Astrocyte of the spinal cord (primary cell): ENCODE results near the gene ATP2C1.

Source experiments
- DNase-seq: peaks from one replicate; pipeline ENCODE4 v3.0.0; 2011; ENCODE audit warnings: low read depth, low spot score
- H3K4me3 ChIP-seq: 2 replicates; pipeline ENCODE4 v1.5.1; 2011; ENCODE audit warnings: low read depth, mild to moderate bottlenecking, low read length, moderate library complexity
- in situ Hi-C: cut with HindIII; loops from 2 replicates; pipeline ENCODE4 v1.10.0; 2017; ENCODE audit warnings: low sequenced_read_pairs
- TF ChIP-seq, protein P1 (sequence below): IDR thresholded peaks from 2 replicates; pipeline ENCODE4 v1.5.1; 2012; ENCODE audit warnings: low read depth, mild to moderate bottlenecking, low read length, inconsistent platforms

Gene ATP2C1

DNA sequence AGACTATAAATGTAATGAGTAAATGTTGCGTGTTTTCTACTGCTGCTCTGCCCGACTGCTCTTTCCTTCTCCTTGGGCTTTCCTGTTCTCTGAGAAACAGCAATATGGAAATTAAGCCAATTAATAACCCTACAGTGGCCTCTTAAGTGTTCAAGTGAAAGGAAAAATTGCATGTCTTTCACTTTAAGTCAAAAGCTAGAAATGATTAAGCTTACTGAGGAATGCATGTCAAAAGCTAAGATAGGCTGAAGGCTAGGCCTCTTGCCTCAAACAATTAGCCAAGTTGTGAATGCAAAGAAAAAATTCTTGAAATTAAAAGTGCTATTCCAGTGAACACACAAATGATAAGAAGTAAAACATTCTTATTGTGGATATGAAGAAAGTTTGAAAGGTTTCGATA lies 55.0 kb downstream of the ATP2C1 start:
- TF ChIP-seq, protein P1, sequence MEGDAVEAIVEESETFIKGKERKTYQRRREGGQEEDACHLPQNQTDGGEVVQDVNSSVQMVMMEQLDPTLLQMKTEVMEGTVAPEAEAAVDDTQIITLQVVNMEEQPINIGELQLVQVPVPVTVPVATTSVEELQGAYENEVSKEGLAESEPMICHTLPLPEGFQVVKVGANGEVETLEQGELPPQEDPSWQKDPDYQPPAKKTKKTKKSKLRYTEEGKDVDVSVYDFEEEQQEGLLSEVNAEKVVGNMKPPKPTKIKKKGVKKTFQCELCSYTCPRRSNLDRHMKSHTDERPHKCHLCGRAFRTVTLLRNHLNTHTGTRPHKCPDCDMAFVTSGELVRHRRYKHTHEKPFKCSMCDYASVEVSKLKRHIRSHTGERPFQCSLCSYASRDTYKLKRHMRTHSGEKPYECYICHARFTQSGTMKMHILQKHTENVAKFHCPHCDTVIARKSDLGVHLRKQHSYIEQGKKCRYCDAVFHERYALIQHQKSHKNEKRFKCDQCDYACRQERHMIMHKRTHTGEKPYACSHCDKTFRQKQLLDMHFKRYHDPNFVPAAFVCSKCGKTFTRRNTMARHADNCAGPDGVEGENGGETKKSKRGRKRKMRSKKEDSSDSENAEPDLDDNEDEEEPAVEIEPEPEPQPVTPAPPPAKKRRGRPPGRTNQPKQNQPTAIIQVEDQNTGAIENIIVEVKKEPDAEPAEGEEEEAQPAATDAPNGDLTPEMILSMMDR = no peak
- in situ Hi-C loops = no loop called here
- no peak overlapping the region for H3K4me3 ChIP-seq
- no peak for DNase-seq

DNA sequence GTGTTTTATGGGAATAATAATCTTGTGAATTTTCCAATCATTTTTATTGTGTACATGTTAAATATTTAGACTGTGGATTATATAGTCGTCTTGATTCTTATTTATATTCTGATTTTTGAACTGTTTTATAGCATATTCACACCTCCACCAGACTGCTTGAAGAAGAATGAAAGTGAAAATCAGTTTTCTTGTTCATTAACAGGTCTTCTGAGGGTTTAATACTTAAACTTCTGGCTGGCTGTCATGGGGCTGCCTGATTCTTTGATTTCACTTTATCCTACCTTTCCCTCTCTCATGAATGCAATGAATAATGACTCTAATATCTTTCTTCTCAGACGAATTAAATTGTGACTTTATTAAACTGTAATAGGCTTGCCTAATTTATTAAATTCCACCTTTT lies 56.2 kb downstream of the ATP2C1 start:
- in situ Hi-C loops = no loop called here
- no peak for DNase-seq
- H3K4me3 ChIP-seq = no peak overlapping the region
- TF ChIP-seq, protein P1 = no peak

DNA sequence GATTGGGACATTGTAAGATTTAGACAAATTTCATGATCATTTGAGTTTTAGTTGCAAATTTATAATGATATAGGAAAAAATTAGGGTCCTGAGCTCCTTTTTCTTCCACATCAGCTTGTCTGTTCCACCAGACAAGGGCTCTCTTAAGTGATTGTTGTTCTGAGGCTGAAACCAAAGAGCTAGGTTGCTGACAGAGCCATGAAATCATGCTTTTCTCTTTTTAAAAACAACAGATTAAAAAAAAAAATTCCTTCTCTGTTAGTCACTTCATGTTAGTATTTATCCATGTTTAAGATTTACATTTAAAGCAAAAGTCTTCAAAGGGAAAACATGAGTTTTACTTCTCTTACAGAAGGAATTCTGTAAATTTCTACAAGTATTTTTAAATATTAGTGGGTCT lies 56.8 kb downstream of the ATP2C1 start:
- no peak overlapping the region for H3K4me3 ChIP-seq
- TF ChIP-seq, protein P1 = no peak
- peak; percentile 65 for DNase-seq
- in situ Hi-C loops = no loop called here

DNA sequence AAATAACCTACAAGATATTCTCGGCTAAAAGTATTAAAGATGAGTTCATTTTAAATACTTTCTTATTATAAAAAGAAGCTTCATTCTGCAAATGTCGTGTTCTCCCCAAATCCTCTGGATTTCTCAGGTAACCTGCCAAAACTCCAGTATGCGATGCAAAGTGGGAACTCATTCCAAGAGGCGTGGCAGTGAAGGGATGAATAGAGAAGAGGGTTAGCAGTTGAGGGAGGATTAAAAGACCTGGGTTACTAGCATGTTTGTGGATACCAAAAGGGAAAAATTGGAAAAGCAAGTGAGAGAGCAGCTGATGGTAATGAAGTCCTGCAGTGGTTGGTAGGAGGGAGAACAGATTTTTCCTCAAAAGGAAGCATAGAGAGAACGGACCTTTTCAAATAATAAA lies 61.6 kb downstream of the ATP2C1 start:
- TF ChIP-seq, protein P1 = no peak
- no peak for DNase-seq
- no peak overlapping the region for H3K4me3 ChIP-seq
- in situ Hi-C loops = no loop called here

DNA sequence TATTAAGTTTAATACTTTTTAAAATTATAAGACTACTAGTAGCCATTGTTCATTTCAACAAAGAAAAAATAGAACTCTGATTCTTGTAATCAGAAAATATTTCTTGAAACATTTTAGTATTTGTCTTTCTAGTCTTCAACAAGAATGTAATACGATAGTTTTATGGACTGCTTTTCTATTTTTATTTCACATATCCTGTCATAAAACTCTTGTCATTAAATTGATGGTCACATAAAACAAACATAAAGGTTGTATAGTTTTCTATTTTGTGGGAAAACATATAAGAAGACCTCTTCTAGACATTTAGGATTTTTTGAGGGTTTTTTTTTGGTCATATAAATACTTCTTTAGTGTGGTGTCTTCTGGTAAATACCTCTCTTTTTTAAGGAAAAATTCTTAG lies 62.4 kb downstream of the ATP2C1 start:
- no peak overlapping the region for H3K4me3 ChIP-seq
- TF ChIP-seq, protein P1 = no peak
- DNase-seq = no peak
- in situ Hi-C loops = no loop called here

DNA sequence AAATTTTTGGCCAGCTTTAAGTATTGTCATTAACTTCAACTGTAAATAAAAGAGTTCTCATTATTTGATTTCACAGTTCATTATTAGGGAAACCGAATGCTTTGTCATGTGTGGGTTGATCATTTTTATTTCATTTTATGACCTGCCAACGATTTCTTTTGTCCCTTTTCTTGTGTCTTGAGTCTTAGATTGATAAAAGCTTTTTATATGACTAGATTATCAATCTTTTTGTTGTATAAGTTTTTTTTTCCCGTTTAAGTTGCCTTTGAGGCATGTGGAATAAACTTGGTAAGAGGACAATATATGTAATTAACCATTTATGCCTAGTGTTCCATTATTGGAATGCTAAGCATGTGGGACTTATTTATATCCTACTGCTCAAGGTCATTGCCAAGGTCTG lies 62.8 kb downstream of the ATP2C1 start:
- in situ Hi-C loops = no loop called here
- TF ChIP-seq, protein P1 = no peak

DNA sequence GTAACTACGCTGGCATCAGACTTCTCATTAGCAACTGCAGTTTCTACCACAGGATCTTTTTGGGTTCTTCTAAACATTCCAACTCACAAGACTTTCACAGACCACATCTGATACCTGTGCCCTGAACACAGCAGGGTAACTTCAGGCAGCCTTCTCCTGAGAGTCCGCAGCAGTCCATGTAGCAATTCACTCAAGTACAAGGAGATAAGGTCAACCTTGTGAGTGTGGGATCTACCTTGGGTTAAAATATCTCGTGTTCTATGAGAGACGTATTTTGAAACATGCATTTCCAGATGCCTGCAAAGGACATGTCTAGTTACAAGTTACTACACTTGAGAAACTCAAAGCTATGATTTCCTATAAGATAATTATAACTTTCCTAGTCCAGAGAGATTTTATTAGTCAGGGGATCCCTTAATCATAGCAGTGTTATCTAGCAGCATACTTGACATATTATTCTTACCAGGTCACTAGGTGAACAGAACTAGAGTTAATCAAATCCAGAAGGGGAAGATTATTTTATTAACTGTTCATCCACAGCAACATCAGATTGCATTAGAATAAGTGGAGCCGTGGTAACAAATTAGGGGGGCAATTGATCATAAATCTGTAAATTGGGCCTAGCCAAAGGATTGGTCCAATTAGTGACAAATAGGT lies 66.4 kb downstream of the ATP2C1 start:
- no peak for DNase-seq
- TF ChIP-seq, protein P1 = no peak
- in situ Hi-C loops = no loop called here
- no peak overlapping the region for H3K4me3 ChIP-seq

More for the DNA sequence above, 62.8 kb downstream of the ATP2C1 start:
- no peak for DNase-seq
- no peak overlapping the region for H3K4me3 ChIP-seq
